HepG2 (cell line): ENCODE results near the gene ARL9. TPM values are rescaled to one million over a fixed set of nuclear protein-coding genes. Genes with fewer than 3 reads are reported as not detected.

Experiments
- ATAC-seq: fragments of 200-7000 bp; cut with Tn5 transposase; 3 replicates; pipeline ENCODE4 v1.9.1; 2020; ENCODE audit warnings: mild to moderate bottlenecking, moderate library complexity
- BruUV-seq: library from RNA; stranded (reverse); fragments of 400-500 nt; replicated peaks from 2 replicates; lab custom pipeline; 2021; lab: Mats Ljungman, UMichigan
- CTCF ChIA-PET: fragments of 300-600 bp; formaldehyde crosslinking; extraction: SDS; loops from one replicate; lab custom pipeline; 2021; ENCODE audit warnings: low total read pairs, inconsistent platforms, low intra/inter-chr PET ratio; lab: Yijun Ruan, JAX
- POLR2A ChIA-PET: fragments of 350-600 bp; sonication (Branson Sonifier 250); formaldehyde crosslinking; loops from one replicate; lab custom pipeline; 2020; ENCODE audit warnings: antibody characterized with exemption, inconsistent platforms; lab: Yijun Ruan, JAX
- DNase-seq: peaks from one replicate; pipeline ENCODE4 v3.0.0-alpha.2; 2015; ENCODE audit warnings: low spot score
- FAIRE-seq: peaks from 3 replicates; lab custom pipeline; 2011; peaks lifted over from hg19 to GRCh38; lab: Jason Lieb, UNC
- H2AFZ ChIP-seq: one replicate; pipeline ENCODE4 v1.6.1; 2011; ENCODE audit warnings: low read length, inconsistent platforms
- H3K27ac ChIP-seq: fragments of 300-600 bp; 3 replicates; pipeline ENCODE4 v1.8.0; 2011; ENCODE audit warnings: mixed run types, mild to moderate bottlenecking, mixed read lengths, low read length, inconsistent platforms; ENCODE audit not compliant: insufficient read depth; ENCODE audit errors: extremely low read length
- H3K27me3 ChIP-seq, 2 experiments: fragments of 200-600 bp in 1 of 2; 2 replicates in 1 of 2; 3 replicates in 1 of 2; pipeline versions ENCODE4 v1.6.0 to v1.8.0; 2011; ENCODE audit warnings: low read length in 2 of 2, mild to moderate bottlenecking in 2 of 2, moderate library complexity in 2 of 2, inconsistent platforms in 1 of 2; ENCODE audit not compliant: insufficient read depth in 2 of 2, control insufficient read depth in 1 of 2
- H3K36me3 ChIP-seq, 2 experiments: fragments of 200-600 bp in 1 of 2; replicated peaks in 1 of 2; 2 replicates in 1 of 2; 3 replicates in 1 of 2; pipeline versions ENCODE4 v1.5.1 to v1.8.0; 2011; ENCODE audit warnings: low read length in 2 of 2, inconsistent platforms in 1 of 2; ENCODE audit not compliant: insufficient read depth in 2 of 2, control insufficient read depth in 1 of 2
- H3K4me1 ChIP-seq: 2 replicates; pipeline ENCODE4 v1.5.1; 2012; ENCODE audit warnings: low read length, inconsistent platforms; ENCODE audit not compliant: insufficient read depth
- H3K4me2 ChIP-seq: 2 replicates; pipeline ENCODE4 v1.6.0; 2011; ENCODE audit warnings: low read depth, low read length, inconsistent platforms
- H3K4me3 ChIP-seq, 3 experiments: fragments of 200-600 bp in 1 of 3; sonication (generic), shearing (Covaris generic) in 1 of 3; replicated peaks in 1 of 3; 2 replicates each; pipeline ENCODE4 v1.5.1; 2011 to 2016; ENCODE audit warnings: low read length in 3 of 3, inconsistent platforms in 2 of 3, low read depth in 2 of 3, mild to moderate bottlenecking in 2 of 3, control low read depth in 1 of 3, mixed read lengths in 1 of 3; ENCODE audit not compliant: insufficient read depth in 1 of 3
- H3K79me2 ChIP-seq: one replicate; pipeline ENCODE4 v1.6.1; 2011; ENCODE audit warnings: low read length, inconsistent platforms; ENCODE audit not compliant: insufficient read depth
- H3K9ac ChIP-seq: 2 replicates; pipeline ENCODE4 v1.6.0; 2011; ENCODE audit warnings: mild to moderate bottlenecking, low read depth, low read length, inconsistent platforms; ENCODE audit not compliant: insufficient read depth
- H3K9me3 ChIP-seq: 2 replicates; pipeline ENCODE4 v1.5.1; 2012; ENCODE audit warnings: mild to moderate bottlenecking, low read length
- H4K20me1 ChIP-seq: 2 replicates; pipeline ENCODE4 v1.6.0; 2011; ENCODE audit warnings: inconsistent platforms, mild to moderate bottlenecking, low read length, moderate library complexity; ENCODE audit not compliant: insufficient read depth
- KDM6A ChIP-seq: IDR thresholded peaks from 2 replicates; pipeline ENCODE4 v1.6.1; 2016; ENCODE audit warnings: low read depth
- WGBS: methylation state at CpG from one replicate; pipeline ENCODE4 v1.1.6; 2017; ENCODE audit warnings: low lambda C conversion rate; 5-methylcytosine and 5-hydroxymethylcytosine counted together
- in situ Hi-C: cut with HindIII; loops from 2 replicates; pipeline ENCODE4 v1.10.0; 2017; ENCODE audit warnings: low pct_unique_long_range_greater_than_20kb; ENCODE audit not compliant: extremely low pct_ligation_motif_present
- intact Hi-C: fragments of 100-400 bp; cut with micrococcal nuclease; formaldehyde crosslinking; loops from one replicate; pipeline ENCODE4 v1.10.0; 2022; ENCODE audit not compliant: unreplicated experiment
- polyA plus RNA-seq, 8 experiments: library from polyadenylated mRNA; depleted of rRNA in 3 of 8; stranded (reverse) in 7 of 8; unstranded in 1 of 8; fragments of >200 nt; fragmentation: Illumina TruSeq in 4 of 8; extraction: Trizol in 4 of 8; gene quantifications; 2 replicates each; pipeline versions ENCODE4 v1.2.1 to v1.2.3, GENCODE V29; 2011 to 2016; ENCODE audit warnings: low read depth in 4 of 8, missing spikeins in 1 of 8, mixed read lengths in 1 of 8; ENCODE audit not compliant: insufficient read depth in 1 of 8
- total RNA-seq, 5 experiments: library from RNA; depleted of rRNA; stranded (reverse); fragments of >200 nt; fragmentation: Illumina TruSeq; extraction: Trizol; gene quantifications; 2 replicates each; pipeline ENCODE4 v1.2.3, GENCODE V29; 2016; ENCODE audit warnings: low read depth in 1 of 5
- TF ChIP-seq, protein P1 (sequence below): IDR thresholded peaks from 2 replicates; pipeline ENCODE4 v1.4.0; 2020; ENCODE audit warnings: mild to moderate bottlenecking, missing genetic modification reagents

ARL9 gene
- total and polyA plus RNA-seq, 2 of the 13 experiments (the other 11 are each of a cell fraction or from before 2014, with no cell fraction given) = not detected

DNA sequence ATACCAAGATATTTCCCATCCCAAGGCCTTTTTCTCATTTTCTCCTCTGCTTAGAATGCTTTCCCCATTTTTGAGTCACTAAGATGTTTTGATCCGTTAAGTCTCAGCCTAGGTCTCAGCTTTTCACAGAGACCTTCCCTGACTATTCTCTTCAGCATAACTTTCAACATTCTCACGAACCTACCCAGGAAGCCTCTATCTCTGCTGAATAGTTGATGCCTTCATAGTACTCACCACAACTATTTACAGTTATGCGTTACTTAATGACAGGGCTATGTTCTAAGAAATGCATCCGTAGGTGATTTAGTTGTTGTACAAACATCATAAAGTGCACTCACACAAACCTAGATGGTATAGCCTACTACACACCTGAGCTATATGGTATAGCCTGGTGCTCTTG is 64.5 kb downstream of the ARL9 start:
- Histone ChIP-seq H2AFZ (no peak overlapping the region), H3K27ac (no peak overlapping the region), H3K36me3 (no peaks in the 10 kb centered on the region), H3K79me2 (no peaks in the 10 kb centered on the region), H3K4me2 (no peak overlapping the region), H3K9ac (no peak overlapping the region), H4K20me1 (no peaks in the 10 kb centered on the region), H3K4me3 (no peak overlapping the region), H3K9me3 (no peaks in the 10 kb centered on the region), H3K27me3 (no peaks in the 10 kb centered on the region), H3K4me1 (no peaks in the 10 kb centered on the region)
- no peak for FAIRE-seq
- POLR2A ChIA-PET = no interaction called here
- no TSS peak for BruUV-seq
- intact Hi-C loops (no loop called here), in situ Hi-C loops (loop anchor here (10.0 kb wide), 1 partner anchor 235 kb away; no protein-coding TSS in a partner anchor)
- no peak for DNase-seq
- TF ChIP-seq, protein P1, sequence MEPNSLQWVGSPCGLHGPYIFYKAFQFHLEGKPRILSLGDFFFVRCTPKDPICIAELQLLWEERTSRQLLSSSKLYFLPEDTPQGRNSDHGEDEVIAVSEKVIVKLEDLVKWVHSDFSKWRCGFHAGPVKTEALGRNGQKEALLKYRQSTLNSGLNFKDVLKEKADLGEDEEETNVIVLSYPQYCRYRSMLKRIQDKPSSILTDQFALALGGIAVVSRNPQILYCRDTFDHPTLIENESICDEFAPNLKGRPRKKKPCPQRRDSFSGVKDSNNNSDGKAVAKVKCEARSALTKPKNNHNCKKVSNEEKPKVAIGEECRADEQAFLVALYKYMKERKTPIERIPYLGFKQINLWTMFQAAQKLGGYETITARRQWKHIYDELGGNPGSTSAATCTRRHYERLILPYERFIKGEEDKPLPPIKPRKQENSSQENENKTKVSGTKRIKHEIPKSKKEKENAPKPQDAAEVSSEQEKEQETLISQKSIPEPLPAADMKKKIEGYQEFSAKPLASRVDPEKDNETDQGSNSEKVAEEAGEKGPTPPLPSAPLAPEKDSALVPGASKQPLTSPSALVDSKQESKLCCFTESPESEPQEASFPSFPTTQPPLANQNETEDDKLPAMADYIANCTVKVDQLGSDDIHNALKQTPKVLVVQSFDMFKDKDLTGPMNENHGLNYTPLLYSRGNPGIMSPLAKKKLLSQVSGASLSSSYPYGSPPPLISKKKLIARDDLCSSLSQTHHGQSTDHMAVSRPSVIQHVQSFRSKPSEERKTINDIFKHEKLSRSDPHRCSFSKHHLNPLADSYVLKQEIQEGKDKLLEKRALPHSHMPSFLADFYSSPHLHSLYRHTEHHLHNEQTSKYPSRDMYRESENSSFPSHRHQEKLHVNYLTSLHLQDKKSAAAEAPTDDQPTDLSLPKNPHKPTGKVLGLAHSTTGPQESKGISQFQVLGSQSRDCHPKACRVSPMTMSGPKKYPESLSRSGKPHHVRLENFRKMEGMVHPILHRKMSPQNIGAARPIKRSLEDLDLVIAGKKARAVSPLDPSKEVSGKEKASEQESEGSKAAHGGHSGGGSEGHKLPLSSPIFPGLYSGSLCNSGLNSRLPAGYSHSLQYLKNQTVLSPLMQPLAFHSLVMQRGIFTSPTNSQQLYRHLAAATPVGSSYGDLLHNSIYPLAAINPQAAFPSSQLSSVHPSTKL (CRISPR knock-in tag) = no peak
- TF ChIP-seq KDM6A (CRISPR knock-in tag) = no peak
- CTCF ChIA-PET = no interaction called here
- ATAC-seq = no peak
- 40% methylated on average over 4 of the region's 4 CpGs for WGBS

Other genes starting within 250 kb of the ARL9 start
- 12.6 and 16.8 TPM in 2 replicates for gene AASDH, start 118.3 kb upstream of the ARL9 start, total RNA-seq (2016; rRNA removed; fragmentation: Illumina TruSeq; extraction: Trizol)
- 7.8 and 14.1 TPM in 2 replicates for gene AASDH, start 118.3 kb upstream of the ARL9 start, polyA plus RNA-seq (2011; rRNA removed)
- gene PPAT, start 70.2 kb upstream of the ARL9 start, total RNA-seq (2016; rRNA removed; fragmentation: Illumina TruSeq; extraction: Trizol) = 62.6 and 98.4 TPM in 2 replicates
- gene PPAT, start 70.2 kb upstream of the ARL9 start, polyA plus RNA-seq (2011; rRNA removed) = 13.7 and 16.9 TPM in 2 replicates
- gene PAICS, start 69.5 kb upstream of the ARL9 start, total RNA-seq (2016; rRNA removed; fragmentation: Illumina TruSeq; extraction: Trizol) = 249 and 453 TPM in 2 replicates
- gene PAICS, start 69.5 kb upstream of the ARL9 start, polyA plus RNA-seq (2011; rRNA removed) = 165 and 241 TPM in 2 replicates
- 75.6 and 126 TPM in 2 replicates for gene SRP72, start 38.2 kb upstream of the ARL9 start, total RNA-seq (2016; rRNA removed; fragmentation: Illumina TruSeq; extraction: Trizol)
- 46.1 and 64.9 TPM in 2 replicates for gene SRP72, start 38.2 kb upstream of the ARL9 start, polyA plus RNA-seq (2011; rRNA removed)
- not detected in 2 replicates for gene HOPX, start 175.5 kb downstream of the ARL9 start, total RNA-seq (2016; rRNA removed; fragmentation: Illumina TruSeq; extraction: Trizol)
- gene HOPX, start 175.5 kb downstream of the ARL9 start, polyA plus RNA-seq (2011; rRNA removed) = not detected in 2 replicates